GM15510 (cell line): ENCODE measurements around the gene CISD3.

Experiments used
- POLR2A ChIP-seq: IDR thresholded peaks from 3 replicates; pipeline ENCODE4 v1.6.1; 2011; ENCODE audit warnings: borderline replicate concordance; ENCODE audit not compliant: insufficient read length; ENCODE audit errors: extremely low read depth

Gene CISD3

DNA sequence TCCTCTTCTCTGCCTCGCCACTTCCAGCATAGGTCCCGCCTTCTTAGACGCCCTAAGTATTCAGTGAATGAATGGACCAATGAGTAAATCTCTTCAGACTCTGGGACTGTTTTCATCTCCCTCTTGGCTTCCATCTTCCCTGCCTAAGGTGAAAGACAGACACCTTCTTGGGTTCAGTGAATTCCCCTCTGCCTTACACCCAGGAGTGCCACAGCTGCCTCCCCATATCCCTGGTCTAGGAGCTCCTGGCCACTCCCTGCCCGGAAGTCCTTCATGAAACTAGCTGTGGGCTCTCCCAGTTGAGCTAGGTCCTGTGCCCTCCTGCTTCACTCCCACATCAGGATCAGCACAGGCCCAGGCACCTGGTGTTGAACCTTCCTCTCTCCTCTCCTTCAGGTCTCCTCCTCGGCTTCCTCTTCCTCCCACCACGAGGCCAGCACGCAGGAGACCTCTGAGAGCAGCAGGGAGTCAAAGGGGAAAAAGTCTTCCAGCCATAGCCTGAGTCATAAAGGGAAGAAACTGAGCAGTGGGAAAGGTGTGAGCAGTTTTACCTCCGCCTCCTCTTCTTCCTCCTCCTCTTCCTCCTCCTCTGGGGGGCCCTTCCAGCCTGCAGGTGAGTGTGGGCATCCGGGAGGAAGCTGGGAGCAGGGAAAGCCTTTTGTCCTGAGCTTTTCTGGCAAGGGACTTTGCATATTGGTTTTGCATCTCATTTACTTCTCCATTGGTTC lies 14.8 kb upstream of the CISD3 start:
- no peak for TF ChIP-seq POLR2A

DNA sequence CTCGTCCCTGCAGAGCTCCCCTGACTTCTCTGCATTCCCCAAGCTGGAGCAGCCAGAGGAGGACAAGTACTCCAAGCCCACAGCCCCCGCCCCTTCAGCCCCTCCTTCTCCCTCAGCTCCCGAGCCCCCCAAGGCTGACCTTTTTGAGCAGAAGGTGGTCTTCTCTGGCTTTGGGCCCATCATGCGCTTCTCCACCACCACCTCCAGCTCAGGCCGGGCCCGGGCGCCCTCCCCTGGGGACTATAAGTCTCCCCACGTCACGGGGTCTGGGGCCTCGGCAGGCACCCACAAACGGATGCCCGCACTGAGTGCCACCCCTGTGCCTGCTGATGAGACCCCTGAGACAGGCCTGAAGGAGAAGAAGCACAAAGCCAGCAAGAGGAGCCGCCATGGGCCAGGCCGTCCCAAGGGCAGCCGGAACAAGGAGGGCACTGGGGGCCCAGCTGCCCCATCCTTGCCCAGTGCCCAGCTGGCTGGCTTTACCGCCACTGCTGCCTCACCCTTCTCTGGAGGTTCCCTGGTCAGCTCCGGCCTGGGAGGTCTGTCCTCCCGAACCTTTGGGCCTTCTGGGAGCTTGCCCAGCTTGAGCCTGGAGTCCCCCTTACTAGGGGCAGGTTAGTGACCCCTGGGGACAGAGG lies 13.7 kb upstream of the CISD3 start:
- TF ChIP-seq POLR2A: no peak

GRCh38 chr17:38717139-38717745 lies 12.9 kb upstream of the CISD3 start:
- no peak for TF ChIP-seq POLR2A

DNA sequence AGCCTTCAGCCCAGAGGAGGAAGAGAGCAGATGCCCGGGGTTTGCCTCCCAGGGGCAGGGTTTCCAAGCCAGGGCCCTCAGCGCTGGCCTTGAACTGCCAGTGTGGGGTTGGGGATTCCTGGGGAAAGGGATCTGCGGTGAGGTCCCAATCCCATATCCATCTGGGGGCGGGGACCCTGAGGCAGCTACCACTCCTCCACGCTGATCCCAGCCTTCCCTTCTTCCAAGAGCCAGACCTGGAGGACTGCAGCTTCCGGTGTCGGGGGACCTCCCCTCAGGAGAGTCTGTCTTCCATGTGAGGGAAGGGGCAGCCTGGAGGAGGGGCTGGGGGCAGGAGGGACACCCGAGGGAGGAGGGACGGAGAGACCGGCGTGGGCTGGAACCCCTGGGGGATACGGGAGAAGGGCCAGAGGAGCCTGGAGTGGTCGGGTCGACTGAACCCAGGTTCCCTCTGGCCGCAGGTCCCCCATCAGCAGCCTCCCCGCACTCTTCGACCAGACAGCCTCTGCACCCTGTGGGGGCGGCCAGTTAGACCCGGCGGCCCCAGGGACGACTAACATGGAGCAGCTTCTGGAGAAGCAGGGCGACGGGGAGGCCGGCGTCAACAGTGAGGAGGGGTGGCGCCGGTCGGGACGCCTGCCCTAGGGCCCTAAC lies 10.7 kb upstream of the CISD3 start:
- TF ChIP-seq POLR2A: no peak

DNA sequence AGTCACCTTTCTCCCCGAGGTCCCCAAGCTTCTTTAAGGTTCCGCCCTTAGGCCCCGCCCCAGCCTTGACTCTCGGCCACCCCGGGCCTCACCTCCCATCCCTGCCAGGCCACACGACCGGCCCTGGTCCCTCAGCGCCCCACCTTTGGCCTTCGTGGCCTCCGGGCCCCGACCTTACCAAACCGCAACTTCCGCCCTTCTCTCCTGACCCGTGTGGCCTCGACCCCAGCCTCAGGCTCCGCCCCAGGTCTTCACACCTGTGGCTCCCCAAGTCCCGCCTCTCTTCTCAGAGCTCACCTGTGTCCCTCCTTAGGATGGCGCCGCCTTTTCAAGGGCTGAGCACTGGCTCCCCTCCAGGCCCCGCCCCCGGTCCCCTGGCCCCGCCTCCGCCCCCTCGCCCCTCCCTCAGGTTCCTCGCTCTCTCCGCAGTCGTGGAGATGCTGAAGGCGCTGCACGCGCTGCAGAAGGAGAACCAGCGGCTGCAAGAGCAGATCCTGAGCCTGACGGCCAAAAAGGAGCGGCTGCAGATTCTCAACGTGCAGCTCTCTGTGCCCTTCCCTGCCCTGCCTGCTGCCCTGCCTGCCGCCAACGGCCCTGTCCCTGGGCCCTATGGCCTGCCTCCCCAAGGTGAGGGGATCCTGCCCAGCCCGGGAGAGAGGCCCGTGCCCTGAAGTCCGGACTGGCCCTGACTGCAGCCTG lies 10.0 kb upstream of the CISD3 start:
- no peak for TF ChIP-seq POLR2A

- no peak for TF ChIP-seq POLR2A
These were observed 9.2 kb upstream of the CISD3 start for GRCh38 chr17:38720941-38721340.

GRCh38 chr17:38721802-38722201 lies 8.3 kb upstream of the CISD3 start:
- TF ChIP-seq POLR2A: no peak

DNA sequence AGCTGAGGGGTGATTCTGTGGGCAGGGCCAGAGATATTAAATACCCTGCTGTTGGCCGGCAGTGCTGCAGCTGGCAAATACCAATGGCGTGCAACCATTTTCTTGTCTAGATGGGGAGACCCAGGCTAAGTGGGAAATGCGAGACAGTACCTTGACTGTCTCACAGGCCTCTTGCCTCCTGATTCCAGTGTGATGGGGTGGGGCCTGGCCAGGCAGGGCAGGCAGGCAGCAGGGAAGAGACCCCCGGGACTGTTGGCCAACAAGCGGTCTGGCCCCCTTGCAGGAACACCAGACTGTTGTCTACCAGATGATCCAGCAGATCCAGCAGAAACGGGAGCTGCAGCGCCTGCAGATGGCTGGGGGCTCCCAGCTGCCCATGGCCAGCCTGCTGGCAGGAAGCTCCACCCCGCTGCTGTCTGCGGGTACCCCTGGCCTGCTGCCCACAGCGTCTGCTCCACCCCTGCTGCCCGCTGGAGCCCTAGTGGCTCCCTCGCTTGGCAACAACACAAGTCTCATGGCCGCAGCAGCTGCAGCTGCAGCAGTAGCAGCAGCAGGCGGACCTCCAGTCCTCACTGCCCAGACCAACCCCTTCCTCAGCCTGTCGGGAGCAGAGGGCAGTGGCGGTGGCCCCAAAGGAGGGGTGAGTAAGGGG lies 5.7 kb upstream of the CISD3 start:
- TF ChIP-seq POLR2A: no peak

- TF ChIP-seq POLR2A: no peak
These were observed 5.1 kb upstream of the CISD3 start for GRCh38 chr17:38725066-38725465.

DNA sequence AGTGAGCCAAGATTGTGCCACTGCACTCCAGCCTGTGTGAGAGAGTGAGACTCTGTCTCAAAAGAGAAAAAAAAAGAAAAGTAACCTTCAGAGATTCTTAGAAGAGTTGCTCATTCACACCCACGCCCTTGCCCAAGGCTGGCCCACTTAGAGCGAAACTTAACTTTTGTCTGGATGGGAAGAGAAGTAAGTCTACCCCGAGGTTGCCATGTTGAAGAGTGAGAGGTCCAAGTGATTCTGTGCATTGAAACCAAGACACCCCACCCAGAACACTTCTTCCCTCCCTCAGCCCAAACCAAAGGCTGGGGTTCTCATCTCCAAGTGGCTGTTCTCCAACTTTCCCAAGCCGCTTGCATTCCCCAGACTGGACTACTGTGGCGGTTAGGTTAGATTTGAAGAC lies 2.4 kb upstream of the CISD3 start:
- no peak for TF ChIP-seq POLR2A

GRCh38 chr17:38728290-38728831 lies 1.8 kb upstream of the CISD3 start:
- TF ChIP-seq POLR2A: no peak

- TF ChIP-seq POLR2A: no peak
These were observed 714 bp upstream of the CISD3 start for GRCh38 chr17:38729368-38729885.

DNA sequence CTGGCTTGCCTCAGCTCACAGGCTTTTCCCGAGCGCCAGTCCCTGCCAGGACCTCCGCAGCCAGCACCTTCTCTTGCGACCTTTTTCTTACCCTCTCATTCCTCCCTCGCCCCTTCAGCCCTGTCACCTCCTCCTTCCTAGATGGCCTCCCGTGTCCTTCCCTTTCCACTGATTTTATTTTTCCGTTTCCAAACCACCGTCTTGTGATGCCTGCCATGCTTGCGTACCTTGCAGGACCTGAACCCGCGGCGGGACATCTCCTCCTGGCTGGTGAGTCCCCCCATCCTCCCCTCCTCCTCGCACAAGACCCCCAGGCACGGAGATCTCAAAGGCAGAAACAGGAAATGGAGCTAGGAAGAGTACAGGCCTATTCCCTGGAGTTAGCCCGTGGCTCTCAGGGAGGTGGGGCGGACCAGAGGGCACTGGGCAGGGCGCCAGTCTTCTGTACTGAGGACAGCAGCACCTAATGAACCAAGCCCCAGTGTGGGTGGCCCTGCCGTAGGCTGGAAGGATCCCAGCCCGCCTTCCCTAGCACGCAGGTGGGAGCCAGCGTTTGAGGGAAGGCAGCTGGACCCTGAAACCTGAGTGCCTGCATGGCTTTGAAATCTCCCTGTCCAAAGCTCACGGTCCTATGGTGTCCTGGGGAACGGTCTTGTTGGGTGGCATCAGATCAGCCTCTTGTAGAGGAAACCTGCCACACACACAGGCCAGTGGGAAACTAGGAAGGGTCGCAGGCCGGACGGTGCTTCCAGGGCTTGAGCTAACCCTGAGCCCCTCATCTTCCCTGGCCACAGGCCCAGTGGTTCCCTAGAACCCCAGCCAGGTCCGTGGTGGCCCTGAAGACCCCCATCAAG lies 612 bp downstream of the CISD3 start:
- TF ChIP-seq POLR2A: no peak

GRCh38 chr17:38731526-38732294 lies 1.6 kb downstream of the CISD3 start:
- TF ChIP-seq POLR2A: no peak
